Prostate gland (tissue), 2 donors: Measurements from ENCODE around the gene PIGH. TPM values are rescaled to one million over a fixed set of nuclear protein-coding genes. Genes with fewer than 3 reads are reported as not detected.
"Not testable (repeated sequence)": the region's sequence is repeated elsewhere in the genome, so short reads cannot be mapped to it uniquely, and the experiment has no call there.

Experiments
- DNase-seq: peaks from one replicate; pipeline ENCODE4 v3.0.0-alpha.2; 2019; ENCODE audit warnings: low spot score
- H3K27ac ChIP-seq, 2 donors: fragments of 200-600 bp; sonication (generic); 2 replicates each; pipeline ENCODE4 v1.5.1; 2017 to 2019
- H3K27me3 ChIP-seq: fragments of 200-600 bp; sonication (generic); replicated peaks from 2 replicates; pipeline ENCODE4 v1.5.1; 2019; ENCODE audit not compliant: insufficient read depth
- H3K36me3 ChIP-seq, 2 donors: fragments of 200-600 bp; sonication (generic); 1 replicate in 1 of 2; 2 replicates in 1 of 2; pipeline versions ENCODE4 v1.5.1 to v1.8.1; 2017 to 2019
- H3K4me1 ChIP-seq: fragments of 200-600 bp; sonication (generic); replicated peaks from 2 replicates; pipeline ENCODE4 v1.5.1; 2019
- H3K4me3 ChIP-seq, 2 donors: fragments of 200-600 bp; sonication (generic); 2 replicates each; pipeline ENCODE4 v1.5.1; 2017 to 2019
- H3K9me3 ChIP-seq: fragments of 200-600 bp; sonication (generic); 2 replicates; pipeline ENCODE4 v1.5.1; 2017
- CTCF ChIP-seq, 4 experiments: fragments of 200-600 bp in 2 of 4; fragments of 450-650 bp in 2 of 4; sonication (generic) in 2 of 4; IDR thresholded peaks; 1 replicate in 3 of 4; 2 replicates in 1 of 4; pipeline ENCODE4 v1.5.1; 2016 to 2019; ENCODE audit warnings: antibody characterized with exemption in 4 of 4, mild to moderate bottlenecking in 2 of 4, moderate library complexity in 2 of 4
- POLR2A ChIP-seq: fragments of 450-650 bp; IDR thresholded peaks from one replicate; pipeline ENCODE4 v1.6.1; 2016; ENCODE audit warnings: antibody characterized with exemption, mild to moderate bottlenecking
- POLR2AphosphoS5 ChIP-seq: sonication (generic); formaldehyde crosslinking; IDR thresholded peaks from one replicate; pipeline ENCODE4 v1.6.1; 2017; ENCODE audit warnings: antibody characterized with exemption
- WGBS: methylation state at CpG from one replicate; pipeline ENCODE4 v1.1.5; 2018; 5-methylcytosine and 5-hydroxymethylcytosine counted together
- intact Hi-C: fragments of 100-400 bp; cut with DNase I; formaldehyde crosslinking; loops from one replicate; pipeline ENCODE4 v1.14.2; 2022
- total RNA-seq, 2 donors: library from RNA; depleted of rRNA; stranded (reverse); fragments of >200 nt; gene quantifications; one replicate each; pipeline ENCODE4 v1.1.0, GENCODE V29; 2016

Gene PIGH
- total RNA-seq, 2 donors from 2014 or later = 41.5 to 128 TPM

- H3K27me3 ChIP-seq = no peaks in the 10 kb centered on the region
- no peaks in the 10 kb centered on the region for H3K4me1 ChIP-seq
- H3K36me3 ChIP-seq = no peaks in the 10 kb centered on the region
- TF ChIP-seq CTCF (IDR thresholded peaks at IDR 0.05) = no peak
- 94% methylated on average over 5 of the region's 5 CpGs for WGBS
- no peak overlapping the region for H3K27ac ChIP-seq
- no peak overlapping the region for H3K4me3 ChIP-seq
- no peaks in the 10 kb centered on the region for H3K9me3 ChIP-seq
- no peak for DNase-seq
- intact Hi-C loops = no loop called here
Observed at GRCh38 chr14:67633451-67634147, 33.5 kb upstream of the PIGH start.

GRCh38 chr14:67630938-67631337 lies 30.9 kb upstream of the PIGH start:
- no peaks in the 10 kb centered on the region for H3K27me3 ChIP-seq
- no peaks in the 10 kb centered on the region for H3K36me3 ChIP-seq
- intact Hi-C loops = no loop called here
- H3K4me1 ChIP-seq = no peaks in the 10 kb centered on the region
- no peak overlapping the region for H3K27ac ChIP-seq
- no peak for DNase-seq
- no peaks in the 10 kb centered on the region for H3K9me3 ChIP-seq
- TF ChIP-seq POLR2AphosphoS5 (no peak), CTCF (IDR thresholded peaks at IDR 0.05) (no peak), POLR2A (no peak)
- no peak overlapping the region for H3K4me3 ChIP-seq
- 83% methylated on average over 5 of the region's 5 CpGs for WGBS

- no peak overlapping the region for H3K27ac ChIP-seq
- intact Hi-C loops = no loop called here
- H3K27me3 ChIP-seq = no peaks in the 10 kb centered on the region
- H3K36me3 ChIP-seq = no peaks in the 10 kb centered on the region
- no peaks in the 10 kb centered on the region for H3K4me1 ChIP-seq
- whole genome bisulfite sequencing = 74% methylated on average over 4 of the region's 4 CpGs
- H3K9me3 ChIP-seq = no peaks in the 10 kb centered on the region
- no peak for DNase-seq
- no peak overlapping the region for H3K4me3 ChIP-seq
- TF ChIP-seq POLR2A = no peak
- no peak for TF ChIP-seq CTCF (IDR thresholded peaks at IDR 0.05)
- no peak for TF ChIP-seq POLR2AphosphoS5
Observed at GRCh38 chr14:67630186-67630585, 30.1 kb upstream of the PIGH start.

DNA sequence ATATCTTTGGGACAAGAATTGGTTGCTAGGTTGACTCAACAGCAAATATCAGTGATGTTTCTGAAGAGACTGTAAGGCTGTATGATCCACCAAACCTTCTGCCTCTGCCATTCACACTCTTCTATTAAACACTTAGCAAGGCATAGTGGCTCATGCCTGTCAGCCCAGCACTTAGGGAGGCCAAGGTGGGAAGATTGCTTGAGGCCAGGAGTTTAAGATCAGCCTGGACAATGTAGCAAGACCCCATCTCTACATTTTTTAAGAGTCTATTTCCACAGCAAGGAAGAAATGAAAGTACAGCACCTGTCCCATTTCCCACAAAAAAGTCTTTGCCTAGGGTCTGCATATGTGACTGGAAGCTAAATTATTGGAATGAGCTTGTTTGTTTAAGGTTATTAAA lies 27.5 kb upstream of the PIGH start:
- Histone ChIP-seq H3K27me3 (no peaks in the 10 kb centered on the region), H3K4me1 (peaks cover 5% of the 10 kb centered on the region), H3K36me3 (no peaks in the 10 kb centered on the region), H3K9me3 (no peaks in the 10 kb centered on the region), H3K4me3 (no peak overlapping the region), H3K27ac (no peak overlapping the region)
- intact Hi-C loops = no loop called here
- no peak for DNase-seq
- TF ChIP-seq POLR2A (no peak), POLR2AphosphoS5 (no peak), CTCF (IDR thresholded peaks at IDR 0.05) (no peak)

DNA sequence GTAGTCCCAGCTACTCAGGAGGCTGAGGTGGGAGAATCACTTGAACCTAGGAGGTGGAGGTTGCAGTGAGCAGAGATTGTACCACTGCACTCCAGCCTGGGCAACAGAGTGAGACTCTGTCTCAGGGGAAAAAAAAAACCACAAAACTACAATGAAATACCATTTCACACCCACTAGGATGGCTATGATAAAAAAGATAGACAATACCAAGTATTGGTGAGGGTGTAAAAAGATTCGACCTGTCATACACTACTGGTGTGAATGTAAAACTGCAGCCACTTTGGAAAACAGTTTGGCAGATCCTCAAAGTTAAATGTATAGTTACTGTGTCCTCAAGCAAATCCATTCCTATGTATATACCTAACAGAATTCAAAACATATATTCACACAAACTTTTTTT lies 26.1 kb upstream of the PIGH start:
- DNase-seq, H3K27ac ChIP-seq, H3K4me1 ChIP-seq, H3K27me3 ChIP-seq, H3K36me3 ChIP-seq, intact Hi-C loops, H3K4me3 ChIP-seq, H3K9me3 ChIP-seq: not testable (repeated sequence)
- WGBS = 96% methylated on average over 1 of the region's 1 CpG
